ENCODE measurements around the gene ABHD17A. TPM values are rescaled to one million over a fixed set of nuclear protein-coding genes. Genes with fewer than 3 reads are reported as not detected.

Gene ABHD17A
- total and polyA plus RNA-seq, 9 of the 15 experiments (the other 6 are each of a cell fraction or from before 2014, with no cell fraction given) = 0.04 to 135 (median 21.8) TPM; not detected in 1

DNA sequence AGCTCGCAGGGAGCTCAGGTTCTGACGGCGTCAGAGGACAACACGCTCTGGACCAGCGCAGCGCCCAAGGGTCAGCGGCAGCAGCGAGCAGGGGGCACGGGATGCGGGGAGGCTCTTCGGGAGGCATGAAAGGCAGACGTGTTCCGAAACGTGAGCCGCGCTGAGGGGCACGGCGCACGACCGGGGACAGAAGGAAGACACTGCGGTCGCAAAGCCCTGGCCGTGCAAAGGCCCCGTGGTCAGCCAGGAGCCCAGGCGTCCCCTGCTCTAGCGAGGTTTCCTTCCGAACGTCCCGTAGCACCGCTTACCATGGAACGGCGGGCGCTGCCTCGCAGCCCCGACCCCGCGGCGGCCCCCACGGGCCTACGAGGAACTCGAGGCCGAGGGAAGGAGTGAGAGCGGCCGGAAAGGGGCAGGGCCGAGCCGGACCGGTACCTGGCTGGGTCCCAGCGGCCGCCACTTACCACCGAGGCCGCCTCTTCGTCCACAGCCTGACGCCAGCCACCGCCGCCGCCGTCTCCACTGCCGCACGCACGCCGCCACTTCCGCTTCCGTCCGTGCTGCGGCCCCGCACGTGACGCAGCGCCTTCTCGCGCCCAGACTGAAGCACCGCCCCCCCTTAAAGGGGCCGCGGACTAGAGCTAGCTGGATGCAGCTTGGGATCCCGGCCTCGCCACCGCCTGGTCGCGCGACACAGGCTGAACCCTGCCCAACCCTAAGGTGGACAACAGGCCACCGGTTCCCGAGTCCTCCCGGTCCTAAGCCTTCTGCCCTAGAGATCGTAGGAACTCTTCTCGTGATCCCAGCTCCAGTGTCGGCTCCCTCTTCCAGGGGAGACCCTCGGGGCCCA lies 9.4 kb downstream of the ABHD17A start (continued):
- TF ChIP-seq TAF9B (IDR thresholded peaks at IDR 0.05; ENCODE audit: partially characterized antibody) (no peak), TCF7 (IDR thresholded peaks at IDR 0.05; ENCODE audit: borderline replicate concordance) (no peak), ZNF274 (IDR thresholded peaks at IDR 0.05; ENCODE audit: borderline replicate concordance, low read depth, low read length) (no peak), PCBP2 (IDR thresholded peaks at IDR 0.05; ENCODE audit: low read depth, low read length, poor library complexity, severe bottlenecking) (no peak), TEAD4 (IDR thresholded peaks at IDR 0.05; ENCODE audit: low read length) (no peak), TEAD4 (CRISPR knock-in tag; IDR thresholded peaks at IDR 0.05; ENCODE audit: borderline replicate concordance) (no peak; the same call in 1 of the 2 replicates), ETV6 (IDR thresholded peaks at IDR 0.05; ENCODE audit: borderline replicate concordance in 1 of 2, low read depth in 2 of 2, low read length in 1 of 2) (0 out of 4 replicates have a peak, but pooled peaks of 1 of the 2 experiments have one; percentile 50), ETV6 (CRISPR knock-in tag; IDR thresholded peaks at IDR 0.05; ENCODE audit: borderline replicate concordance) (no peak), ZNF589 (CRISPR knock-in tag; IDR thresholded peaks at IDR 0.05; ENCODE audit: low read depth) (no peak), EHMT2 (IDR thresholded peaks at IDR 0.05) (no peak), MTA3 (IDR thresholded peaks at IDR 0.05; ENCODE audit: borderline replicate concordance) (peak; percentile 88; the same call in 1 of the 2 replicates), CREB1 (IDR thresholded peaks at IDR 0.05) (peak; percentile 85), CREB1 (CRISPR knock-in tag; IDR thresholded peaks at IDR 0.05) (peak; percentile 91), BRCA1 (IDR thresholded peaks at IDR 0.05) (no peak), BRCA1 (CRISPR knock-in tag; IDR thresholded peaks at IDR 0.05) (0 out of 2 replicates have a peak, but pooled peaks have one; percentile 75), FOXJ2 (tag; IDR thresholded peaks at IDR 0.05) (no peak), ILK (tag; IDR thresholded peaks at IDR 0.05; ENCODE audit: borderline replicate concordance, low read depth) (no peak), PHF8 (IDR thresholded peaks at IDR 0.05; ENCODE audit: borderline replicate concordance, low read length) (peak; percentile 83; the same call in 1 of the 2 replicates), YBX1 (IDR thresholded peaks at IDR 0.05) (no peak), MBD2 (IDR thresholded peaks at IDR 0.05; ENCODE audit: borderline replicate concordance, low read depth) (no peak), SMAD1 (IDR thresholded peaks at IDR 0.05; ENCODE audit: low read depth, low read length, partially characterized antibody) (peak; percentile 40), ZNF311 (CRISPR knock-in tag; IDR thresholded peaks at IDR 0.05) (no peak), MEF2D (tag; conservative IDR thresholded peaks at IDR 0.05; ENCODE audit: low read depth) (no peak)
- TF ChIP-seq, protein P1, sequence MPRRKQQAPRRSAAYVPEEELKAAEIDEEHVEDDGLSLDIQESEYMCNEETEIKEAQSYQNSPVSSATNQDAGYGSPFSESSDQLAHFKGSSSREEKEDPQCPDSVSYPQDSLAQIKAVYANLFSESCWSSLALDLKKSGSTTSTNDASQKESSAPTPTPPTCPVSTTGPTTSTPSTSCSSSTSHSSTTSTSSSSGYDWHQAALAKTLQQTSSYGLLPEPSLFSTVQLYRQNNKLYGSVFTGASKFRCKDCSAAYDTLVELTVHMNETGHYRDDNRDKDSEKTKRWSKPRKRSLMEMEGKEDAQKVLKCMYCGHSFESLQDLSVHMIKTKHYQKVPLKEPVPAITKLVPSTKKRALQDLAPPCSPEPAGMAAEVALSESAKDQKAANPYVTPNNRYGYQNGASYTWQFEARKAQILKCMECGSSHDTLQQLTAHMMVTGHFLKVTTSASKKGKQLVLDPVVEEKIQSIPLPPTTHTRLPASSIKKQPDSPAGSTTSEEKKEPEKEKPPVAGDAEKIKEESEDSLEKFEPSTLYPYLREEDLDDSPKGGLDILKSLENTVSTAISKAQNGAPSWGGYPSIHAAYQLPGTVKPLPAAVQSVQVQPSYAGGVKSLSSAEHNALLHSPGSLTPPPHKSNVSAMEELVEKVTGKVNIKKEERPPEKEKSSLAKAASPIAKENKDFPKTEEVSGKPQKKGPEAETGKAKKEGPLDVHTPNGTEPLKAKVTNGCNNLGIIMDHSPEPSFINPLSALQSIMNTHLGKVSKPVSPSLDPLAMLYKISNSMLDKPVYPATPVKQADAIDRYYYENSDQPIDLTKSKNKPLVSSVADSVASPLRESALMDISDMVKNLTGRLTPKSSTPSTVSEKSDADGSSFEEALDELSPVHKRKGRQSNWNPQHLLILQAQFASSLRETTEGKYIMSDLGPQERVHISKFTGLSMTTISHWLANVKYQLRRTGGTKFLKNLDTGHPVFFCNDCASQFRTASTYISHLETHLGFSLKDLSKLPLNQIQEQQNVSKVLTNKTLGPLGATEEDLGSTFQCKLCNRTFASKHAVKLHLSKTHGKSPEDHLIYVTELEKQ (CRISPR knock-in tag; IDR thresholded peaks at IDR 0.05) = no peak
- TF ChIP-seq, protein P2, sequence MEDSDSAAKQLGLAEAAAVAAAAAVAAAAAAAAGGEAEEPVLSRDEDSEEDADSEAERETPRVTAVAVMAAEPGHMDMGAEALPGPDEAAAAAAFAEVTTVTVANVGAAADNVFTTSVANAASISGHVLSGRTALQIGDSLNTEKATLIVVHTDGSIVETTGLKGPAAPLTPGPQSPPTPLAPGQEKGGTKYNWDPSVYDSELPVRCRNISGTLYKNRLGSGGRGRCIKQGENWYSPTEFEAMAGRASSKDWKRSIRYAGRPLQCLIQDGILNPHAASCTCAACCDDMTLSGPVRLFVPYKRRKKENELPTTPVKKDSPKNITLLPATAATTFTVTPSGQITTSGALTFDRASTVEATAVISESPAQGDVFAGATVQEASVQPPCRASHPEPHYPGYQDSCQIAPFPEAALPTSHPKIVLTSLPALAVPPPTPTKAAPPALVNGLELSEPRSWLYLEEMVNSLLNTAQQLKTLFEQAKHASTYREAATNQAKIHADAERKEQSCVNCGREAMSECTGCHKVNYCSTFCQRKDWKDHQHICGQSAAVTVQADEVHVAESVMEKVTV (CRISPR knock-in tag; IDR thresholded peaks at IDR 0.05) = no peak

All from K562 (cell line).